Natural killer cell treated with Interleukin-12 subunit alpha and Interleukin-12 subunit beta and Interleukin-15 and Interleukin-18, amount 100 ng/mL, for 72 hours (primary cell): ENCODE measurements around the gene MEMO1. TPM values are rescaled to one million over a fixed set of nuclear protein-coding genes. Genes with fewer than 3 reads are reported as not detected.
A peak's percentile ranks its signal among the peaks of the same experiment; 100 is the strongest.
"Not testable (repeated sequence)": the region's sequence is repeated elsewhere in the genome, so short reads cannot be mapped to it uniquely, and the experiment has no call there.

Experiments used
- ATAC-seq, 2 donors: fragments of 150-1000 bp; cut with Tn5 transposase in 1 of 2; sonication (Bioruptor Pico), chemical (Tn5 transposase) in 1 of 2; 2 replicates each; pipeline ENCODE4 v1.10.0; 2021
- DNase-seq: peaks from one replicate; pipeline ENCODE4 v3.0.0; 2022; ENCODE audit warnings: low spot score
- H3K27ac Mint-ChIP-seq, 2 donors: 1 replicate in 1 of 2; 2 replicates in 1 of 2; pipeline ENCODE4 v1.8.0; 2022; ENCODE audit warnings: mixed read lengths in 2 of 2, mild to moderate bottlenecking in 1 of 2, moderate library complexity in 1 of 2
- H3K27me3 Mint-ChIP-seq, 2 donors: 1 replicate in 1 of 2; 2 replicates in 1 of 2; pipeline ENCODE4 v1.8.0; 2022; ENCODE audit warnings: mixed read lengths in 2 of 2
- H3K36me3 Mint-ChIP-seq: one replicate; pipeline ENCODE4 v1.8.0; 2022; ENCODE audit warnings: mixed read lengths
- H3K4me1 Mint-ChIP-seq, 2 donors: 1 replicate in 1 of 2; 2 replicates in 1 of 2; pipeline ENCODE4 v1.8.0; 2022; ENCODE audit warnings: low read depth in 2 of 2, mixed read lengths in 2 of 2, mild to moderate bottlenecking in 1 of 2
- H3K4me3 Mint-ChIP-seq: one replicate; pipeline ENCODE4 v1.8.0; 2022; ENCODE audit warnings: mixed read lengths
- H3K9me3 Mint-ChIP-seq: 2 replicates; pipeline ENCODE4 v1.8.0; 2022; ENCODE audit warnings: mixed read lengths
- total RNA-seq, 2 donors: library from RNA; stranded (reverse); gene quantifications; one replicate each; pipeline ENCODE4 v1.2.3, GENCODE V29; 2022

MEMO1 gene
- total RNA-seq, 2 donors from 2014 or later: 68.1 to 69.1 TPM

DNA sequence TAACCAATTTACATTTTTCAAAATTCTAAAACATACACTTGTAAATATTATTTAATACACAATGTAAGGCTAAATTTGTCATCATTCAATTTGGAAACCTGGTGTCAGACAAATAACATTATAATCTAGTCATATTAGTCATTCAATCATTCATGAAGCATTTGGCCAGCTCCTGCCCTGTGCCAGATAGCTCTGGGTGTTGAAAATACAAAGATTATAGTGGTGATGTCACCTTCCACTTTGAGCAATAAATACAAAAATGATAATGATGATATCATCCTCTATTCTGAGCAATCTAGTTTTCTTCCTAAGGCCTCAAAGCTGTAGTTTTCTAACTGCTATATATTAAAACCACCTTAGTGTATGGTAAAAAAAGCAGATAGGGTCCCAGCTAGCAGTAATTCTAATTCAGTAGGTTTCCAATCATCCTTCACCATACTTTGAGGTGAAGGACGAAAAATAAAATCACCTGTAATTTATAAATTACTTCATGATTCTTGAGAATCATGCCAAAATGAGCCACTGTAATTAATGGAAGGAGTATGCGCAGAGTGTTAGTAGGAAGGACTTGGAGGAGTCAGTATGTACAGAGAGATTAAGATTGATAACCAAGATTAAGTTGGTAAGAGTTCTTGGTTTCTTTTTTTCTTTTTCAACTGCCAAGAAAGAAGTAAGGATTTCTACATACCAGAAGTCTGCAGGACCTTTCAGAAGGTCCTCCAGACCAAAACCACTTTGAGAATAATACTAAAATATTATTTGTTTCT is 23.2 kb downstream of the MEMO1 start:
- Mint-ChIP-seq H3K36me3 (no peaks in the 10 kb centered on the region), H3K9me3 (no peaks in the 10 kb centered on the region), H3K27me3 (no peaks in the 10 kb centered on the region), H3K4me3 (no peak overlapping the region), H3K4me1 (peaks cover 17 to 18% of the 10 kb centered on the region in 2 donors), H3K27ac (no peak overlapping the region)
- DNase-seq (no peak), ATAC-seq (no peak)

DNA sequence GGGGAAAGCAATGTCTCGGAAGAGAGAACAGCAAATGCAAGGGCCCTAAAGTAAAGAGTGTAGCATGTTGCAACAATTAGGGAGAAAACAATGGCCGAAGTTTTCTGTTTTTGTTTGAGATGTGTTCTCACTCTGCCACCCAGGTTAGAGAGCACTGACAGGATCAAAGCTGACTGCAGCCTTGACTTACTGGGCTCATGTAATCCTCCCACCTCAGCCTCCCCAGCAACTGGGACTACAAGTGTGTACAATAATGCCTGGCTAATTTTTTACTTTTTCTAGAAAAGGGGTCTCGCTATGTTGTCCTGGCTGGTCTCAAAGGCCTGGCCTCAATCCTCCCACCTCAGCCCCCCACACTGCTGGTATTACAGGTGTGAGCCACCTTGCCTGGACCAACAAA is 23.9 kb downstream of the MEMO1 start:
- peaks cover 13 to 17% of the 10 kb centered on the region in 2 donors for H3K4me1 Mint-ChIP-seq
- no peak overlapping the region for H3K4me3 Mint-ChIP-seq
- ATAC-seq: no peak
- H3K27ac Mint-ChIP-seq: no peak overlapping the region
- H3K27me3 Mint-ChIP-seq: no peaks in the 10 kb centered on the region
- H3K9me3 Mint-ChIP-seq: no peaks in the 10 kb centered on the region
- H3K36me3 Mint-ChIP-seq: no peaks in the 10 kb centered on the region
- no peak for DNase-seq

DNA sequence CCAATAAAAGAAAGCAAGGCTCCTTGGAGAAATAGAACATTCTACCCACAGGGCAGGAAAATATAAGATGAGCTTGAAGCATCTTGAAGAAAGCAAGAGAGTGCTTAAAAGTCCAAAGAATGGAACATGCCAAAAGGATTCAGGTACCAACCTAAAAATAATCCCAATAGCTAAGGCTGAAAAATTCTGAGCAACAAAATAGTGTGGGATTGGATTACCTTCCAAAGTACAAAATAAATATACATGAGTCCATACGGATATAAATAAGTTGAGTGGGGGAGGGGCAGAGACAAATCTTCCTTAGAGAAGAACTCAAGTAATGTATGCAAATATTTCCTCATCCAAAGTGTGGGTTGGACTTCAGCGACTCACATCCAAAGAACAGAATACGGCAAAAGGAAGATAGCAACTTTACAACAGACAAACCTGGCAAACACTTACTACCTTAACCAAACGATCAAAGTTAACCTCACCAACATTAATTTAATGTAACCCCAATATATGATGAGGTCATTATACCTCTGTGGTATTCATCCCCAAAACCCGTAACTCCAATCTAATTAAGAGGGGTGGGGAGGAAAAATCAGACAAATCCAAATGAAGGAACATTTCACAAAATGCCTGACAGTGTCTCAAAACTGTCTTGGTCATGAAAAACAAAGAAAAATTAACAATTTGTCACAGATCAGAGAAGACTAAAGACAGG is 26.9 kb downstream of the MEMO1 start:
- no peak overlapping the region for H3K27ac Mint-ChIP-seq
- H3K4me3 Mint-ChIP-seq: no peak overlapping the region
- DNase-seq (no peak), ATAC-seq (no peak)
- H3K27me3 Mint-ChIP-seq: no peaks in the 10 kb centered on the region
- H3K4me1 Mint-ChIP-seq: peaks cover 27 to 34% of the 10 kb centered on the region in 2 donors
- H3K9me3 Mint-ChIP-seq: no peaks in the 10 kb centered on the region
- no peaks in the 10 kb centered on the region for H3K36me3 Mint-ChIP-seq

DNA sequence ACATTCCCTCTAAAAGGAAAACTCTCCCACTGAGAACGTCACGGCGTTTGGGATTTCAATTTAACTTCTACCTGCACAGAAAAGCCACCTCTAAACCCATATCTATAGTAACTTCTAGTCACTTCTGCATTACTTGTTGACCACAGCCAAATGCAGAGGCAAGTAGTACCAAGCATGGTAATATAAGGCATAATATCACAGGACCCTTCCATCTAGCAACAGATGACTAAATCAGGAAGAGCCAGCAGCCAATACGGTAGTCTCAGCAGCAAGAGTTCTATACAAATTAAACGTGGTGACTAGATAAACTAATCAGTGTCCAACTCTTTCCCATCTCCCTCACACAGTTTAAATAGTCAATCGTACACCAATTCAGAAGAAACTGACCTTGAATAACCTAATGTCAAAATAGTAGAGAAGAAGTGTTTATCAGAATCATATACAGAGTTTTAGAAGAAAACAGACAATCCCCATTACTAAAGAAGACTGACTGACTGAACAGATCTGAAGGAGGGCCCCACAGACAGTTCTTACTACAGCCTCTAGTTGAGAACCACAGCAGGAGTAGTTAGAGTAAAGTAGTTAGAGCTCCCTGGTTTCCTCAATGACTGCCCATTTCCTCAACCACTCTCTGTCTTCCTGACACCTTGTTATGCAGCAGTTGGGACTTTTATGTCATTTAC is 30.0 kb downstream of the MEMO1 start:
- Mint-ChIP-seq H3K27me3 (no peaks in the 10 kb centered on the region), H3K4me1 (peaks cover 29 to 31% of the 10 kb centered on the region in 2 donors), H3K9me3 (no peaks in the 10 kb centered on the region), H3K27ac (peak overlapping the region; percentile 25 to 39), H3K36me3 (no peaks in the 10 kb centered on the region), H3K4me3 (peak overlapping the region; percentile 6)
- DNase-seq: no peak
- ATAC-seq: peak; percentile 52 to 73

DNA sequence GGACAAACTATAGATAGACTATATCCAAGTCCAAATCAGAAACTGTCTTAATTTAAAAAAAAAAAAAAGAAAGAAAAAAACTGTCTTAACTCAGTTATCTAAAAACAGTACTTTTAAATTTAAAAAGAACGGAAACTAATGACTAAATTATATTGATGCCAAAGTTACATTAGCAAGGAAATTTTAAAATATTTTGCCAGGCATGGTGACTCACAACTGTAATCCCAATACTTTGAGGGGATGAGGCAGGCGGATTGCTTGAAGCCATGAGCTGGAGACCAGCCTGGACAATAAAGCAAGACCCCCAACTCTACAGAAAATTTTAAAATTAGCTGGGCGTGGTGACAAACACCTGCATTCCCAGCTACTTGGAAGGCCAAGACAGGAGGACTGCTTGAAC is 30.9 kb downstream of the MEMO1 start:
- no peak for ATAC-seq
- Mint-ChIP-seq H3K36me3 (no peaks in the 10 kb centered on the region), H3K27me3 (no peaks in the 10 kb centered on the region), H3K4me1 (peaks cover 29 to 31% of the 10 kb centered on the region in 2 donors), H3K27ac (no peak overlapping the region), H3K9me3 (no peaks in the 10 kb centered on the region), H3K4me3 (no peak overlapping the region)
- DNase-seq: no peak

DNA sequence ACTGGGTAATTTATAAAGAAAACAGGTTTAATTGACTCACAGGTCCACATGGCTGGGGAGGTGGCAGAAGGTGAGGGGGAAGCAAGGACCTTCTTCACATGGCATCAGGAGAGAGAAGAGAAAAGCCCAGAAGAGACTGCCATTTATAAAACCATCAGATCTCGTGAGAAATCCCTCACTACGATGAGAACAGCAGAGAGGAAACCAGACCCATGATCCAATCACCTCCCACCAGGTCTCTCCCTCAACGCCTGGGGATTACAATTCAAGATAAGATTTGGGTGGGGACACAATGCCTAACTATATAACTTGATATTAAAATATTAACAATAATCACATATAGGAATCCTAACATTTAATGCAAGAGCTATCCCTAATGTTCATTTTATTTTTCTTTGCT is 31.8 kb downstream of the MEMO1 start:
- Mint-ChIP-seq H3K9me3 (no peaks in the 10 kb centered on the region), H3K27ac (no peak overlapping the region), H3K4me3 (no peak overlapping the region), H3K36me3 (no peaks in the 10 kb centered on the region), H3K27me3 (no peaks in the 10 kb centered on the region), H3K4me1 (peaks cover 26 to 29% of the 10 kb centered on the region in 2 donors)
- ATAC-seq: no peak
- no peak for DNase-seq

DNA sequence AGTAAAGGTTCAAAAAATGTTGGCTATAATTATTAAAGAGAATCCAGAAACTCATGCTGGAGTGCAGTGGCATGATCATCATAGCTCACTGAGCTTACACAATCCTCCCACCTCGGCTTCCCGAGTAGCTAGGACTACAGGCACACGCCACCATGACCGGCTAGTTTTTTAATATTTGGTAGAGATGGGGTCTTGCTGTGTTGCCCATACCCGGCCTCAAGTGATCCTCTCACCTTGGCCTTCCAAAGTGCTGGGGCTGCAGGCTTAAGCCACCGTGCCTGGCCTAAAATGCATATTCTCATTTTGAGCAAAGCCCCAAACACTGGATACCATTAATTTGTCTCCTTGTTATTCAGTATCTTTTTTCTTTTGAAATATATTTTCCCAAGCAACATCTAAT is 32.4 kb downstream of the MEMO1 start:
- Mint-ChIP-seq H3K27me3 (no peaks in the 10 kb centered on the region), H3K4me3 (no peak overlapping the region), H3K36me3 (no peaks in the 10 kb centered on the region), H3K27ac (no peak overlapping the region), H3K4me1 (peaks cover 24 to 29% of the 10 kb centered on the region in 2 donors), H3K9me3 (no peaks in the 10 kb centered on the region)
- DNase-seq: no peak
- no peak for ATAC-seq

DNA sequence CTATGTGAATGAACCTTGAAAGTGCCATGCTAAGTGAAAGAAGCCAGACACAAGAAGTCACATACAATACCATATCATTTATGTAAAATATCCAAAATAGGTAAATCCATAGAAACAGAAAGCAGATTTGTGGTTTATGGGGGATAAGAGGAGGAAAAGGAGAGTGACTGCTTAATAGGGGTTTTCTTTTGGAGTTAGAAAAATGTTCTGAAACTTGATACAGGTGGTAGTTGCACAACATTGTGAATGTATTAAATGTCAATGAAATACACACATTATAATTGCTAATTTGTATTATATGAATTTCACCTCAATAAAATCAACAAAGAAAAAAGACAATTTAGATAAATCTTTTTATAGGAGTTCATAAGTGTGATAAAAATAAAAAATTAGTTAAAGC is 37.1 kb downstream of the MEMO1 start:
- Mint-ChIP-seq H3K27me3 (no peaks in the 10 kb centered on the region), H3K27ac (no peak overlapping the region), H3K9me3 (no peaks in the 10 kb centered on the region), H3K4me3 (no peak overlapping the region), H3K36me3 (no peaks in the 10 kb centered on the region), H3K4me1 (peaks cover 10 to 12% of the 10 kb centered on the region in 2 donors)
- DNase-seq (no peak), ATAC-seq (no peak)

DNA sequence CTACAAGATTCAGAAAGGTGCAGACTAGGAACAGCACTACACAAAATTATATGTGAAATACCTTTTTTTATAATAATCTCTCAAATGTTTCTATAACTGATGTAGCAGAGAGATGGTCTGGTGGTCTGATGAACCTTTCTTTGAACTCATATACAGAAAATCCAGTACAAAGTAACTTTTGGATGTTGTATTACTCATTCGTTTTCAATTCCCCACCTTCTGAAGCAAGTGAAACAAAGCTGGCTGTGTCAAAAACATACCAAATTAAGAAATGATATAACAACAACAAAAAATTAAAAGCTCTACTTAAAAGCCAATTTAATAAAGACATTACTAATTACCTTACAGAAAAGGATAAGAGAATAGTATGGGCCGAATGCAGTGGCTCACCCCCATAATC is 38.7 kb downstream of the MEMO1 start:
- no peak for ATAC-seq
- DNase-seq: no peak
- H3K27ac Mint-ChIP-seq: no peak overlapping the region
- no peaks in the 10 kb centered on the region for H3K9me3 Mint-ChIP-seq
- H3K4me1 Mint-ChIP-seq: peaks cover 9 to 12% of the 10 kb centered on the region in 2 donors
- no peak overlapping the region for H3K4me3 Mint-ChIP-seq
- no peaks in the 10 kb centered on the region for H3K27me3 Mint-ChIP-seq
- no peaks in the 10 kb centered on the region for H3K36me3 Mint-ChIP-seq

DNA sequence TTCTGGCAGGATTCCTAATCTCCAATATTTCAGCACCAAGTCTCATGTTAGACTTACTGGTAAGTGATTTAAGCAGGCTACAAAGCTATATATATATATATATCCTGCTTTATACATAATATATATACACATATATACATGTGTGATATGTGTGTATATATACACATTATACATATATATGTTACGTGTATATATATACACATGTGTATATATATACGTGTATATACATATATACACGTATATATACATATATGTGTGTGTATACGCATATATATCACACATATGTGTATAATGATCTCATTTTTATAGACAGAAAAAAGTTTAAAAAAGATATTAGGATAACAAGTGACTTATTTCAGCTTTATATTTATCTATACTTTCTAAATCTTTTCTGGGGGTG is 41.6 kb downstream of the MEMO1 start:
- H3K4me3 Mint-ChIP-seq: no peak overlapping the region
- no peaks in the 10 kb centered on the region for H3K27me3 Mint-ChIP-seq
- no peak overlapping the region for H3K27ac Mint-ChIP-seq
- DNase-seq (no peak), ATAC-seq (no peak)
- no peaks in the 10 kb centered on the region for H3K36me3 Mint-ChIP-seq
- H3K4me1 Mint-ChIP-seq: peaks cover 5 to 15% of the 10 kb centered on the region in 2 donors
- H3K9me3 Mint-ChIP-seq: no peaks in the 10 kb centered on the region

DNA sequence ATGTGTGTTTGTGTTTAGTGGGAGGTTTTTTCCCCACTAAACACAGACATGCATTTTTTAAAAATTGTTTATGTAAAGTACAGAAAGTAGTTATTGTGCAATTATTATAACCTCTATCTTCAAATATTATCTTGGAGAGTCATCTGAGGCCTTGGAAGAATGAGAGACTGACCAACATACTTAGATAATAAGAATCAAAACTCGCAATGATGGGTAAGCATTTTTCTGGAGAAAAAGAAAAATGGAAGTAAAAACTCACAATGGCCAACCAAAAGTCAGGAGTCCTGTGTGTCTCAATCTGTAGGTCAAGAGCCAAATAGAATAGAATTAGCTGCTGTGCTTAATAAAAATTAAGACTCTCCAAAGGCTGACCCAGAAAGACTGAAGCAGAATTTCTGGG is 43.0 kb downstream of the MEMO1 start:
- H3K27me3 Mint-ChIP-seq: no peaks in the 10 kb centered on the region
- peaks cover 4% of the 10 kb centered on the region for H3K36me3 Mint-ChIP-seq
- peaks cover 8 to 18% of the 10 kb centered on the region in 2 donors for H3K4me1 Mint-ChIP-seq
- ATAC-seq (no peak), DNase-seq (no peak)
- no peak overlapping the region for H3K4me3 Mint-ChIP-seq
- no peaks in the 10 kb centered on the region for H3K9me3 Mint-ChIP-seq
- no peak overlapping the region for H3K27ac Mint-ChIP-seq

DNA sequence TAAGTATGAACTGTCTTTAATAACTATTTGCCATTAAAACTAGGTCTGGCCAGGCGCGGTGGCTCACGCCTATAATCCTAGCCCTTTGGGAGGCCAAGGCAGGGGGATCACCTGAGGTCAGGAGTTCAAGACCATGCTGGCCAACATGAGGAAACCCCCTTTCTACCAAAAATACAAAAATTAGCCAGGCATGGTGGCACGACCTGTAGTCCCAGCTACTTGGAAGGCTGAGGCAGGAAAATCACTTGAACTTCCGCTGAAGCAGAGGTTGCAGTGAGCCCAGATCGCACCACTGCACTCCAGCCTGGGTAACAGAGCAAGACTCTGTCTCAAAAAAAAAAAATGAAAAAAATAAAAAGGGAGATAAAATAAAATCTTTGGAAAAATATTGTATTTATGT is 44.4 kb downstream of the MEMO1 start:
- DNase-seq, H3K27me3 Mint-ChIP-seq, H3K36me3 Mint-ChIP-seq, ATAC-seq, H3K9me3 Mint-ChIP-seq, H3K27ac Mint-ChIP-seq, H3K4me3 Mint-ChIP-seq: not testable (repeated sequence)
- peaks cover 18 to 22% of the 10 kb centered on the region in 2 donors for H3K4me1 Mint-ChIP-seq

DNA sequence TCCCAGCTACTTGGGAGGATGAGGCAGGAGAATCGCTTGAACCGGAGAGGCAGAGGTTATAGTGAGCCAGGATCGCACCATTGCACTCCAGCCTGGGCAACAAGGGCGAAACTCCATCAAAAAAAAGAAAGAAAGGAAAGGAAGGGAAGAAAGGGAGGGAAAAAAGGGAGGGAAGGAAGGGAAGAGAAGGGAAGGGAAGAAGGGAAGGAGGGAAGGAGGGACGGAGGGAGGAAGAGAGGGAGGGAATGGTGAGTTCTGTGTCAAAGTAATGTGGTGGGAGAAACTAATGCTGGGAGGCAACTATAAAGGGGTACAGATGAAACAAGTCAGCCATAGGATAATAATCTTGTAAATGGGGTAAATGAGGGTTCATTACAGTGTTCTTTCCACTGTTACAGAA is 45.7 kb downstream of the MEMO1 start:
- Mint-ChIP-seq H3K4me3 (no peak overlapping the region), H3K27ac (no peak overlapping the region)

DNA sequence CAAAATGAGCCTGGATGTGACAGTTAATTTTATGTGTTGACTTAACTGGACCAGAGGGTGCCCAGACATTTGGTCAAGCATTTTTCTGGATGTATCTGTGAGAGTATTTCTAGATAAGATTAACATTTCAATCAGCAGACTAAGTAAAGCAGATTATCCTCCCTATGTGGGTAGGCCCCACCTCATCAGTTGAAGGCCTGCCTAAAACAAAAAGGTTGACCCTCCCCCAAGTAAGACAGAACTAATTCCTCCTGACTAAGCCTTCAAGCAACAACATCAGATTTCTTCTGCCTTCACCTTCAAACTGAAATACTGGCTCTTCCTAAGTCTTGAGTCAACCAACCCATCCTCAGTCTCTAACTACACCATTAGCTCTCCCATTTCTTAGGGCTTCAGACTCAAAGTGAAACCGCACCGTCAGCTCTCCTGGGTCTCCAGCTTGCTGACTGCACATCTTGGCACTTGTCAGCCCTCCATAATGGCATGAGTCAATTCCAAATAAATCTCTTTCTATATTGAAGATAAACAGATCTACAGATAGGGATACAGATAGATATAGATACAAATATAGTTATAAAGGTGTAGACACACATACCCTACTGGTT is 47.9 kb downstream of the MEMO1 start:
- no peaks in the 10 kb centered on the region for H3K9me3 Mint-ChIP-seq
- H3K27ac Mint-ChIP-seq: peak overlapping the region; percentile 43 to 62
- DNase-seq (no peak), ATAC-seq (peak in 1 of 2 donors; percentile 79)
- peak overlapping the region; percentile 9 for H3K4me3 Mint-ChIP-seq
- peaks cover 4% of the 10 kb centered on the region for H3K36me3 Mint-ChIP-seq
- peaks cover 37 to 38% of the 10 kb centered on the region in 2 donors for H3K4me1 Mint-ChIP-seq
- H3K27me3 Mint-ChIP-seq: no peaks in the 10 kb centered on the region

More for the DNA sequence above, 45.7 kb downstream of the MEMO1 start:
- Mint-ChIP-seq H3K27me3 (no peaks in the 10 kb centered on the region), H3K9me3 (no peaks in the 10 kb centered on the region), H3K4me1 (peaks cover 18 to 22% of the 10 kb centered on the region in 2 donors), H3K36me3 (peaks cover 4% of the 10 kb centered on the region)
- DNase-seq (no peak), ATAC-seq (no peak)
